ENCODE measurements around the gene PCTP. TPM values are rescaled to one million over a fixed set of nuclear protein-coding genes. Genes with fewer than 3 reads are reported as not detected.
A peak's percentile ranks its signal among the peaks of the same experiment; 100 is the strongest.

PCTP gene
- total RNA-seq, 2 donors from 2014 or later, result 10.5 to 19.8 TPM

- H3K4me1 Mint-ChIP-seq (ENCODE audit: low read depth in 2 of 2), result peaks cover 18% of the 10 kb centered on the region in 2 donors
- peaks cover 4 to 21% of the 10 kb centered on the region in 2 donors for H3K27me3 Mint-ChIP-seq
- DNase-seq (ENCODE audit: low spot score), result no peak
- ATAC-seq, result no peak
- no peaks in the 10 kb centered on the region for H3K9me3 Mint-ChIP-seq
- peaks cover 5% of the 10 kb centered on the region for H3K36me3 Mint-ChIP-seq
- H3K27ac Mint-ChIP-seq, result peak overlapping the region; percentile 42 to 66
- peak overlapping the region; percentile 83 for H3K4me3 Mint-ChIP-seq
Measured at GRCh38 chr17:55751720-55752250, 934 bp downstream of the PCTP start.

- Mint-ChIP-seq H3K27me3 (no peaks in the 10 kb centered on the region), H3K4me3 (no peak overlapping the region), H3K36me3 (peaks cover 5% of the 10 kb centered on the region), H3K9me3 (no peaks in the 10 kb centered on the region), H3K4me1 (ENCODE audit: low read depth in 2 of 2) (peaks cover 8 to 16% of the 10 kb centered on the region in 2 donors), H3K27ac (no peak overlapping the region)
- ATAC-seq (no peak), DNase-seq (ENCODE audit: low spot score) (no peak)
Measured at GRCh38 chr17:55756689-55757088, 5.8 kb downstream of the PCTP start.

- H3K36me3 Mint-ChIP-seq, result peaks cover 5% of the 10 kb centered on the region
- ATAC-seq (no peak), DNase-seq (ENCODE audit: low spot score) (no peak)
- no peaks in the 10 kb centered on the region for H3K9me3 Mint-ChIP-seq
- no peak overlapping the region for H3K27ac Mint-ChIP-seq
- peaks cover 6 to 17% of the 10 kb centered on the region in 2 donors for H3K4me1 Mint-ChIP-seq (ENCODE audit: low read depth in 2 of 2)
- no peak overlapping the region for H3K4me3 Mint-ChIP-seq
- no peaks in the 10 kb centered on the region for H3K27me3 Mint-ChIP-seq
Measured at GRCh38 chr17:55757659-55758058, 6.8 kb downstream of the PCTP start.

- H3K27me3 Mint-ChIP-seq, result no peaks in the 10 kb centered on the region
- no peak for DNase-seq (ENCODE audit: low spot score)
- peaks cover 5% of the 10 kb centered on the region for H3K36me3 Mint-ChIP-seq
- H3K4me3 Mint-ChIP-seq, result no peak overlapping the region
- no peaks in the 10 kb centered on the region for H3K9me3 Mint-ChIP-seq
- H3K27ac Mint-ChIP-seq, result no peak overlapping the region
- peaks cover 1 to 13% of the 10 kb centered on the region in 2 donors for H3K4me1 Mint-ChIP-seq (ENCODE audit: low read depth in 2 of 2)
- no peak for ATAC-seq
Measured at GRCh38 chr17:55758171-55758570, 7.3 kb downstream of the PCTP start.

GRCh38 chr17:55760643-55761355 lies 9.9 kb downstream of the PCTP start:
- DNase-seq (ENCODE audit: low spot score) (no peak), ATAC-seq (no peak)
- Mint-ChIP-seq H3K9me3 (no peaks in the 10 kb centered on the region), H3K36me3 (no peaks in the 10 kb centered on the region), H3K27me3 (no peaks in the 10 kb centered on the region), H3K4me3 (no peak overlapping the region), H3K4me1 (ENCODE audit: low read depth in 2 of 2) (peaks cover 0 to 18% of the 10 kb centered on the region in 2 donors), H3K27ac (no peak overlapping the region)

- H3K4me3 Mint-ChIP-seq, result no peak overlapping the region
- DNase-seq (ENCODE audit: low spot score) (no peak), ATAC-seq (no peak)
- no peaks in the 10 kb centered on the region for H3K36me3 Mint-ChIP-seq
- H3K27me3 Mint-ChIP-seq, result no peaks in the 10 kb centered on the region
- H3K4me1 Mint-ChIP-seq (ENCODE audit: low read depth in 2 of 2), result peaks cover 0 to 20% of the 10 kb centered on the region in 2 donors
- no peaks in the 10 kb centered on the region for H3K9me3 Mint-ChIP-seq
- H3K27ac Mint-ChIP-seq, result no peak overlapping the region
Measured at GRCh38 chr17:55762086-55762858, 11.4 kb downstream of the PCTP start.

GRCh38 chr17:55763856-55764255 lies 13.0 kb downstream of the PCTP start:
- no peak overlapping the region for H3K4me3 Mint-ChIP-seq
- no peaks in the 10 kb centered on the region for H3K9me3 Mint-ChIP-seq
- H3K4me1 Mint-ChIP-seq (ENCODE audit: low read depth in 2 of 2), result peaks cover 0 to 20% of the 10 kb centered on the region in 2 donors
- H3K27me3 Mint-ChIP-seq, result no peaks in the 10 kb centered on the region
- no peak overlapping the region for H3K27ac Mint-ChIP-seq
- H3K36me3 Mint-ChIP-seq, result no peaks in the 10 kb centered on the region
- DNase-seq (ENCODE audit: low spot score) (no peak), ATAC-seq (no peak)

- DNase-seq (ENCODE audit: low spot score) (no peak), ATAC-seq (no peak)
- Mint-ChIP-seq H3K27me3 (no peaks in the 10 kb centered on the region), H3K9me3 (no peaks in the 10 kb centered on the region), H3K4me3 (no peak overlapping the region), H3K27ac (no peak overlapping the region), H3K36me3 (no peaks in the 10 kb centered on the region), H3K4me1 (ENCODE audit: low read depth in 2 of 2) (peaks cover 0 to 20% of the 10 kb centered on the region in 2 donors)
Measured at GRCh38 chr17:55764610-55765009, 13.8 kb downstream of the PCTP start.

GRCh38 chr17:55765472-55765871 lies 14.6 kb downstream of the PCTP start:
- Mint-ChIP-seq H3K36me3 (no peaks in the 10 kb centered on the region), H3K27me3 (no peaks in the 10 kb centered on the region), H3K4me1 (ENCODE audit: low read depth in 2 of 2) (peaks cover 0 to 20% of the 10 kb centered on the region in 2 donors), H3K4me3 (no peak overlapping the region), H3K9me3 (no peaks in the 10 kb centered on the region), H3K27ac (no peak overlapping the region)
- ATAC-seq (no peak), DNase-seq (ENCODE audit: low spot score) (no peak)

GRCh38 chr17:55768936-55769624 lies 18.2 kb downstream of the PCTP start:
- ATAC-seq (no peak), DNase-seq (ENCODE audit: low spot score) (no peak)
- Mint-ChIP-seq H3K4me3 (no peak overlapping the region), H3K27me3 (no peaks in the 10 kb centered on the region), H3K27ac (no peak overlapping the region), H3K4me1 (ENCODE audit: low read depth in 2 of 2) (peaks cover 0 to 15% of the 10 kb centered on the region in 2 donors), H3K9me3 (no peaks in the 10 kb centered on the region), H3K36me3 (no peaks in the 10 kb centered on the region)

GRCh38 chr17:55769625-55770000 lies 18.8 kb downstream of the PCTP start:
- no peak overlapping the region for H3K4me3 Mint-ChIP-seq
- peaks cover 0 to 13% of the 10 kb centered on the region in 2 donors for H3K4me1 Mint-ChIP-seq (ENCODE audit: low read depth in 2 of 2)
- H3K27me3 Mint-ChIP-seq, result no peaks in the 10 kb centered on the region
- H3K9me3 Mint-ChIP-seq, result no peaks in the 10 kb centered on the region
- H3K27ac Mint-ChIP-seq, result no peak overlapping the region
- DNase-seq (ENCODE audit: low spot score), result no peak
- no peaks in the 10 kb centered on the region for H3K36me3 Mint-ChIP-seq
- ATAC-seq, result no peak

- H3K27ac Mint-ChIP-seq, result no peak overlapping the region
- H3K4me3 Mint-ChIP-seq, result no peak overlapping the region
- no peaks in the 10 kb centered on the region for H3K9me3 Mint-ChIP-seq
- DNase-seq (ENCODE audit: low spot score), result no peak
- peaks cover 0 to 12% of the 10 kb centered on the region in 2 donors for H3K4me1 Mint-ChIP-seq (ENCODE audit: low read depth in 2 of 2)
- H3K27me3 Mint-ChIP-seq, result no peaks in the 10 kb centered on the region
- ATAC-seq, result no peak
- H3K36me3 Mint-ChIP-seq, result no peaks in the 10 kb centered on the region
Measured at GRCh38 chr17:55770196-55770870, 19.5 kb downstream of the PCTP start.

- no peak overlapping the region for H3K27ac Mint-ChIP-seq
- H3K27me3 Mint-ChIP-seq, result no peaks in the 10 kb centered on the region
- H3K4me1 Mint-ChIP-seq (ENCODE audit: low read depth in 2 of 2), result peaks cover 0 to 8% of the 10 kb centered on the region in 2 donors
- peaks cover 10% of the 10 kb centered on the region for H3K36me3 Mint-ChIP-seq
- ATAC-seq, result no peak
- no peaks in the 10 kb centered on the region for H3K9me3 Mint-ChIP-seq
- DNase-seq (ENCODE audit: low spot score), result no peak
- H3K4me3 Mint-ChIP-seq, result no peak overlapping the region
Measured at GRCh38 chr17:55772086-55772485, 21.2 kb downstream of the PCTP start.

All from natural killer cell treated with Interleukin-12 subunit alpha and Interleukin-12 subunit beta and Interleukin-15 and Interleukin-18, amount 100 ng/mL, for 72 hours (primary cell).